ENCODE data around the gene KIF3C.
"Not testable (repeated sequence)": the region's sequence is repeated elsewhere in the genome, so short reads cannot be mapped to it uniquely, and the experiment has no call there.

Gene KIF3C

DNA sequence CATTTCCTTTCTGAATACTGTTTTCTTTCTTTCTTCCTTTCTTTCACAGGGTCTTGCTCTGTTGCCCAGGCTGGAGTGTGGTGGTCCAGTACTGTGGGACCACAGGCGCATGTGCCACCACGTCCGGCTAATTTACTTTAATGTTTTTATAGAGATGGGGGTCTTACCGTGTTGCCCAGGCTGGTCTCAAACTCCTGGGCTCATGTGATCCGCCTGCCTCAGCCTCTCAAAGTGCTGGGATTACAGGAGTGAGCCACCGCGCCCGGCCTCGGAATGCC lies 68.7 kb downstream of the KIF3C start:
- DNase-seq: not testable (repeated sequence)

DNA sequence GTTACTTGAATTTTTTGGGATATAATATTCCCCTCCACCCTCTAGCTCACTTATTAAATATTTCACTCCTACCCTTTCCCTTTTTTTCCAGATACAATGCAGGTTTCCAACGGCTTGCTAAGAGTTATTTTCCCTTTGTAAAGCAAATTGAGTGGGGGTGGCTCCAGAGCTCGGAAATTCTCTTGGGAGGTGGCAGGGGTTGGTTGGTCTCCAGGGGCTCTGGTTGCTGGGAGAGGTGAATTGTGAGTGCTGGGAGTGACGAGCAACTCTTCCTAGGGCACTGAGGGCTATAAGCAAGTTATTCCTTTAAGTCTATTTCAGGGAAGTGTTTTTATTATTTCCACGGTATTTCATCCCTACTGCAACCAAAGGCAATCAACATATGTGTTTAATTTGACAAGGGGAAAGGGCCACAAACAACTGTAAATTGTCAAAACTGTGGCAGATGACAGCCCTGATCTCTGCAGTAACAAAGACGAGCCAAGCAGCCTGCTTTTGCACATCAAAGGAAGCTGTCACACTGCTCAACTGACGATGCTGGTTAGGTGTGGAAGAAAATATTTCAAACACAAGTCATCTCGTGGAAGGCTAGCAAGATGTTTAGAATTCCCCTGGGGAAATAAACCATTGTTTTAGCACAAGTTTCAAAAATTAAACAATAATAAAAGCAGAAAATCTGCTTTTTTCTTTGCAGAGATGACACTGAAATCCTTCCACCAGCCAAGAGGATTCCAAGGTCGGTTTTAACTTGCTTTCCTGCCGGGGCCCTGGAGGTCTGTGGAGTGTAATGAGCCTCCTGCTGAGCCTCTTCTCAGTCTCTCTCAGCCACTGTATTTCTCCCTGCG lies 69.2 kb downstream of the KIF3C start:
- no peak for DNase-seq

DNA sequence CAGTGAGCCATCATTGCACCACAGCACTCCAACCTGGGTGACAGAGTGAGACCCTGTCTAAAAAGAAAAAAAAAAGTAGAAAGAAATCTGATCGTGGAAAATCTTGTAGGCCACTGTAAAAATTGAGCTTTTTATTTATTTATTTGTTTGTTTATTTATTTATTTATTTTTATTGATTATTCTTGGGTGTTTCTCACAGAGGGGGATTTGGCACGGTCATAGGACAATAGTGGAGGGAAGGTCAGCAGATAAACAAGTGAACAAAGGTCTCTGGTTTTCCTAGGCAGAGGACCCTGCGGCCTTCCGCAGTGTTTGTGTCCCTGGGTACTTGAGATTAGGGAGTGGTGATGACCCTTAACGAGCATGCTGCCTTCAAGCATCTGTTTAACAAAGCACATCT lies 72.7 kb downstream of the KIF3C start:
- not testable (repeated sequence) for DNase-seq

DNA sequence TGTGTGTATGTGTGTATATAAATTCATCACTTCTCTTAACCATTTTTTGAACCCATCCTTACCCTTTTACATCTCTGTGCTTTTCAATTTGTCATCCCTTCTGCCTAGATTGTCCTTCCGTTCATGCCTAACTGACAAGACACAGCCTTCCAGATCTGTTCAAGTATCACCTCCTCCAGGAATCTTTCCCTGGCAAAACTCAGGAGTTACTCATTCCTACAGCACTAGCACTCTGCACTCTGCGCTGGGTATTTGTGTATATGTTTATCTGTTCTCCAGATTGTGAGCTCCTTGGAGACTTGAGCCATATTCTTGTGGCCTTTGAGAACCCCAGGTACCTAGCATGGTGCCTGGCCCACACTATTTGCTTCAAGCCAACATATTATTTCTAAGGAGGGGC lies 77.2 kb downstream of the KIF3C start:
- DNase-seq: no peak

DNA sequence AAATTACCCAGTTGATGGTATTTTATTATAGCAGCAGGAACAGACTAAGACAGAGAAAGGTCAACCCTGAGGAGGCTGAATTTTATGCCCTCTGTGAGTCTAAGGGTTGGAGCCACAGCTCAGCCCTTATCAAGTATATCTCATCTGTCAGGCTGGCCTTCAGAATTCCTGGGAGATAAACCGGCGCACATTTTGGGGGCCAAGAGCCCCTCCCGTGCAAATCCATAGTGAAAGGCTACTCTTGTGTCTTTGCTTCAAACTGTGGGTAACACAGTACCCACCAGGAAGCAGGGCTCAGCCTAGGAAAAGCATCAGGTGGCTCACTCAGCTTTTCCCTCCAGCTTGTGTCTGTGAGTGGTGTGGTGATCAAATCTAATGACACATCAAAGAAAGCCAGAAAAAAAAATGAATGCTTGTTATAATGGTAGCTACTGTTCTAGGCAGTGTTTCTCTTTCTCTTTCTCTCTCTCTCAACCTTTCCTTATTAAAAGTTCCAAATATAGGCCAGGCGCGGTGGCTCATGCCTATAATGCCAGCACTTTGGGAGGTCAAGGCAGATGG lies 79.0 kb downstream of the KIF3C start:
- no peak for DNase-seq

DNA sequence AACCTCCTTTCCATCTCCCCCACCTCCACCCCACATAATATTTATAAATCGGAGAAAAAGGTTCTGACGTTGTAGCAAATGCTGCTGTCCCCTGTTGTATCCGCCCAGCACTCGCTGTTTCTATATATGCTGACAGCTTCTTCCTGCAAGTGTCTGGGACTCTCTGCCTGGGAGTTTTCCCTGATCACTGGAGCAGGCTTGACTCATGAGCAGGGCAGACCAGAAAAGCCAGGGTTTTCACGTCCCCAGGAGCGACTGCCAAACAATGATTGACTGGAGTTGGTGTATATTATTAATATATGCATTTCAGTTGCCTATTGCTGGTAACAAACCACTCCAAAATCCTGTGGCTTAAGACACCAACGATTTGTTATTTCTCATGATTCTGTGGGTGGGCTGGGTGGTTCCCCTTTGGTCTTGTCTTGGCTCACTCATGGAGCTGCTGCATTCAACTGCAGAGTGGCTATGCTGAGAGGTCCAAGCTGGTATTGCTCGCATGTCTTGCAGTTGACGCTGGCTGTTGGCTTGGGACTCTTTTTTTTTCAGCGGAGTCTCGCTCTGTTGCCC lies 82.8 kb downstream of the KIF3C start:
- no peak for DNase-seq

DNA sequence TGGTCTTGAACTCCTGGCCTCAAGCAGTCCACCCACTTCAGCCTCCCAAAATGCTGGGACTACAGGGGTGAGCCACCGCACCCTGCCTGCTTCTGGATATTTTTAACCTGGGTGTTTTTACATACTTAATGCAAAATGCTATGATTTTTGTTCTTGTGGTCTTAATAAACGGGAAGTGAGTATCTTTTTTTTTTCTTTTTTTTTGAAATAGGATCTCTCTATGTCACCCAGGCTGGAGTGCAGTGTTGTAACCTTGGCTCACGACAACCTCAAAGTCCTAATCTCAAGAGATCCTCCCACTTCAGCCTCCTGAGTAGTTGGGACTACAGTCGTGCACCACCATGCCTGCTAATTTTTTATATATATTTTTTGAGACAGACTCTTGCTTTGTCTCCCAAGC lies 84.8 kb downstream of the KIF3C start:
- no peak for DNase-seq

DNA sequence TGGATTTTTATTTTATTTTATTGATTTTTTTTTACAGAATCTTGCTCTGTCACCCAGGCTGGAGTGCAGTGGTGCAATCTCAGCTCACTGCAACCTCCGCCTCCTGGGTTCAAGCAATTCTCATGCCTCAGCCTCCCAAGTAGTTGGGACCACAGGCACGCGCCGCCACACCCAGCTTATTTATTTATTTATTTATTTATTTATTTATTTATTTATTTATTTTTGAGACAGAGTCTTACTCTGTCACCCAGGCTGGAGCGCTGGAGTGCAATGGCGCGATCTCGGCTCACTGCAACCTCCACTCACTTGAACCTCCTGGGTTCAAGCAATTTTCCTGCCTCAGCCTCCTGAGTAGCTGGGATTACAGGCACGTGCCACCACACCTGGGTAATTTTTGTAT lies 86.0 kb downstream of the KIF3C start:
- not testable (repeated sequence) for DNase-seq

DNA sequence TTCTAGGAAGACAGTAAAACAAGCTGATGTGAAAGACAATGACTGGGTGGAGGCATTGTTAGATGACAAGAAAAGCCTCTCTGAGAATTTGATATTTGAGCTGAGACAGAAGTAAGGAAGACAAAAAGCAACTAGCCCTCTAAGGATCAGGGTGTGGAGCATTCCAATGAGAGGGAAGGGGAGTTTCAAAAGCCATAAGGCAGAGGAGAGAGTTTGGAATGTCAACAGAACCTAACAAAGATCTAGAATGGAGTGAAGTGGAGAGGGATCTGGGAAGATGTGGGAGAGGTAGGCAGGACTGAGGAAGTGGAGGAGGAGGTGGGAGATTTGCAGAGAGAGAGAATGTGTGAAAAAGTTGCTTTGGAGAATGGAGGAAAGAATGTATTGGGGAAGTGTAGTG lies 86.7 kb downstream of the KIF3C start:
- DNase-seq: no peak

DNA sequence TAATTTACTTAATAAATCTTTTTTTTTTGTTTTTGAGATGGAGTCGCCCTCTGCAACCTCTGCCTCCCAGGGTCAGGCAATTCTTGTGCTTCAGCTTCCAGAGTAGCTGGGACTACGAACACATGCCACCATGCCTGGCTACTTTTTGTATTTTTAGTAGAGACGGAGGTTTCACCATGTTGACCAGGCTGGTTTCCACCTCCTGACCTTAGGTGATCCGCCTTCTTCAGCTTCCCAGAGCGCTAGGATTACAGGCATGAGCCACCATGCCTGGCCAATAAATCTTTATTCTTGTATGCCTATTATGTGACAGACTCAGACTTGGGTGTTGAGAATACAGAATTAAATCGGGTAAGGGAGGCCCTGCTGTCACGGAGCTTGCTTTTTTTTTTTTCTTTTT lies 87.3 kb downstream of the KIF3C start:
- no peak for DNase-seq

DNA sequence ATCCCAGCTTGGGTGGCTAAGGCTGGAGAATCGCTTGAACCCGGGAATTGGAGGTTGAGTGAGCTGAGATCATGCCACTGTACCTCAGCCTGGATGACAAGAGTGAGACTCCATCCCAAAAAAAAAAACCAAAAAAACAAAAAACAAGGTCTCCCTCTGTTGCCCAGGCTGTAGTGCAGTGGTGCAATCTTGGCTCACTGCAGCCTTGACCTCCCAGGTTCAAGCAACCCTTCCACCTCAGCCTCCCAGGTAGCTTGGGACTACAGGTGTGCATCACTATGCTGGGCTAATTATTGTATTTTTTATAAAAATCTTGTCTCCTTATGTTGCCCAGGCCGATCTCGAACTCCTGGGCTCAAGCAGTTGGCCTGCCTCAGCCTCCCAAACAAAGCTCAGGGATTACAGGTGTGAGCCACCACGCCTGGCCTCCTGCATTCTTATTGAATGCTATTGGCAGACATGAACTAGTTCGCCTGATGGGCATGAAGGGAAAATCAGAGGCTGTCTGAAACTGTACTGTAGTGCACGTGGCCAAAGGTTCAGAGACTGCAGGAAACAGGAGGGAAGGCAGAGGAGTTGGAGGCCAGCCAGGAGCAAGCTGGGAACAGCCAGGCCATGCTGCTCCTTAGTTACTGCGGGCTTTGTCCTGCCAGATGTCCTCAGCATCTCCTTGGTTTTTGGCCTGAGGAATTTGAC lies 88.0 kb downstream of the KIF3C start:
- no peak for DNase-seq

DNA sequence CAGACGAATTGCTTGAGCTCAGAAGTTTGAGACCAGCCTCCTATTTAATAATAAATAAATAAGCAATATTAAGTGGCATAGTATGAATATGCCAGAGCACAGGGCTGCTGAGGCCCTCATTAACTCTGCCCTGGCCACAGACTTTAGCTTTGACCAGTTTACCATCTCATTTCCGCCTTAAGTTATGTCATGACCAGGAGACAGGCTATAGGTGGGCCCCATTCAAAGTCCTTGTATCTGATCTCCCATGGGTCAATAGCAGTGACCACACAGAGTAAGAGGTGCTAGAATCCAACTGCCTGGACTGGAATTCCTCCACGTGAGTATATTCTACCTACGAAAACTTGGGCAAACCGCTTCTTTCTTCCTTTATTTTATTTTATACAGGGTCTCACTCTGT lies 90.6 kb downstream of the KIF3C start:
- DNase-seq: no peak

DNA sequence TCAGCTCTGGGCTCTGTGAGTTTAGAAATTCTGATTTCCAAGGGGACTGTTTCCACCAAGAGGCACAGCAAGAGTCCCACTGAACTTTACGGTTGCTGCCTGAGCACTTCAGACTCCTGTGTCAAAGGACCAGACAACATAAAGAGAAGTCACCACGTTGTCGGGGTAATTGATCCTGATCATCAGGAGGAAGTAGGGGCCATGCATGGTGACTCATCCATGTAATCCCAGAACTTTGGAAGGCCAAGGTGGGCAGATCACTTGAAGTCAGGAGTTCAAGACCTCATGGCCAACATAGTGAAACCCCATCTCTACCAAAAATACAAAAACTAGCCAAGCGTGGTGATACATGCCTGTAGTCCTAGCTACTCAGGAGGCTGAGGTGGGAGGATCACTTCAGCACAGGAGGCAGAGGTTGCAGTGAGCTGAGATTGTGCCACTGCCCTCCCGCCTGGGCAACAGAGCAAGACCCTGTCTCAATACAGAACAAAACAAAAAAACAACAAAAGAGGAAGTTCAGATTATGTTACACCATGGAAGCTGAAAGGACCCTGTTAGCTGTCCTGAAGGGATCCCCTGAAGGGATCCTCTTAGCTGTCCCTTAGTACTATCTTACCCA lies 94.6 kb downstream of the KIF3C start:
- no peak for DNase-seq

DNA sequence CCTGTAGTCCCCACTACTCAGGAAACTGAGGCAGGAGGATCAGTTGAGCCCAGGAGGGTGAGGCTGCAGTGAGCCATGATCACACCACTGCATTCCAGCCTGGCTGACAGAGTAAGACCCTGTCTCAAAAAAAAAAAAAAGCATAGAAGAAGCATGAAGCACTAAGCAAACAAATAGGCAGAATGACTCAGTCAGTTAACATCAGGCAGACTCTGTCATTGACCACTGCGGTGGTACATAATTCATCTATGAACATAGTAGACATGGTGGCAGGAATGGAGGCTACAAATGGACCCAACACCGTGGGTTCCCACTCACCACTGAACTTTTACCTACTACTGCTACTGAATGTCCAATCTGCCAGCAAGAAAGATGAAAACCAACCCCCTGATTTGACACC lies 96.4 kb downstream of the KIF3C start:
- no peak for DNase-seq

DNA sequence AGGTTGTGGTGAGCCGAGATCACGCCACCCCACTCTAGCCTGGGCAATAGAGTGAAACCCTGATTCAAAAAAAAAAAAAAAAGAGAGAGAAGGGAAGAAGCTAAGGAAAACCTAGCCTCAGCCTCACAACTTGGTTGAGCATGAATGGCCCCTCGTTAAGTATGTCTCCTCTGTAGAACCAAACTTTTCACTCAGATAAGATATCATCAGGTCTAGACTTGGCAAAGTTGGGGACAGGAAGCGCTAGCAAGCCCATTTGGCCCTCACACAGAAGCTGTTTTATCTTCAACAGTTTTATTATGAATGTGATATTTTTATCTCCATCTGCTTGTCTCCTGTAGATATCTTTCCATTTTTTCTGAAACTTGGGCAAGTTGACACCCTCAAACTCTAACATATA lies 100.5 kb downstream of the KIF3C start:
- no peak for DNase-seq

DNA sequence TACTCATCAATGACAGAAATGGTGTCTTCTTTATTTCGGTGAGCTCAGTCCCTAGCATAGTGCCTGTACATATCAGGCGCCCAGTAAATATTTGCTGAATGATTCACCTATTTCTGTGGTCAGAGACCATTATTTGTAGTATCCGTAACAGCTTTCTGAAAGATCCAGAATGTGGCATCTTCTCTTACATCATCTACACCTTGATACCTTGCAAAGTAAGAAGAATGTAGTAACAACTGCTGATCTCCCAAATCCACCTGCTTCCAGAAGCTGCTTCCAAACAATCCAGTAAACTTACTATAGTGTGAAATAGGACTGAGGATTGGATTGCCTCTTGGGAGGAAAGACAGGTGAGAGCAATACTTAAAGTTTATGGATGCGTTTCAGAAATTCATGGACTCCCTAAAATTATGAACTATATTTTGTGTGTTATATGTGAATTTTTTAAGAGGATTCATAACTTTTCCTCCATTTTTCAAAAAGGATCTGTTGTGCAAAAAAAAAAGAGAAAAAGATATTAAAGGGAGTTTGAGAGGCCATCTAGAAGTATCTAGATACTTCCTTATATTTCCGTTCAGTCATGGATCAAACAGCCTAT lies 103.1 kb downstream of the KIF3C start:
- DNase-seq: no peak

DNA sequence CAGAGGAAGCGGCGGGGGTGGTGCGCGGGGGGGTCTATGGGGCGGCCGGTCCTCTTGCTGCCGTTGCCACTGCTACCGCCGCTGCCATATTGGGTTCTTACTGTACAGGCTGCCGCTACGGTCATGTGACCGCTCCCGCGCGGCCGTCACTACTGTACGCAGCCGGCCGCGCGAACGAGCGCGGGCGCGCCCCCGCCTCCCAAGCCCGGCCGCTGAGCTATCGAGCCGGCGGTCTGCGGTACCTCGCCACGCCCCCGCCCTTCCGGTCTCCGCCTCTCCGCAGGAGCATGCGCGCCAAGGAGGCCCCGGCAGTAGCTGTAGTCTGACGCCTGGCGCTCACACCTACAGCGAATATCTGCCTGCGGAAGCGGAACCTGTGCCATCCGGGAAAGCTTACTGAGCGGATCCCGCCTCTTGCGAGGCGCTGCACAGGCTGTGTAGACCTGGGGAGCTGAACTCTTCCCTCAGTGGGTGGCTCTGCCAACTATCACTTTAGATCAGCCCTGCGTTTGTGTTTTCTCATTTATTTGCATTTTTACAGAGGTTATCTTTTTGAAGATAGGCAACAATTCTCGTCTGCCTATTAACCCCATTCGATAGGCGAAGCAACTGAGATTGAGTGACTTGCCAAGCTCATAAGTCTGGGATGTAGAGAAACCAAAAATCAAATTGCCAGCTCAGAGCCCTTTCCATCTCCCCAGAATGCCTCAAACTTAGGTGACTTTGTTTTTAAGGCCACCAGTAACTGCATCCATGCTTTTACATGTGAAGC lies 103.8 kb downstream of the KIF3C start, which contains the start of gene ASXL2:
Gene ASXL2, minus strand, starts transcription at position 127 of the 772 bp plus-strand sequence. CDS start 265 bp downstream, outside the sequence.
- DNase-seq: peak; percentile 95

DNA sequence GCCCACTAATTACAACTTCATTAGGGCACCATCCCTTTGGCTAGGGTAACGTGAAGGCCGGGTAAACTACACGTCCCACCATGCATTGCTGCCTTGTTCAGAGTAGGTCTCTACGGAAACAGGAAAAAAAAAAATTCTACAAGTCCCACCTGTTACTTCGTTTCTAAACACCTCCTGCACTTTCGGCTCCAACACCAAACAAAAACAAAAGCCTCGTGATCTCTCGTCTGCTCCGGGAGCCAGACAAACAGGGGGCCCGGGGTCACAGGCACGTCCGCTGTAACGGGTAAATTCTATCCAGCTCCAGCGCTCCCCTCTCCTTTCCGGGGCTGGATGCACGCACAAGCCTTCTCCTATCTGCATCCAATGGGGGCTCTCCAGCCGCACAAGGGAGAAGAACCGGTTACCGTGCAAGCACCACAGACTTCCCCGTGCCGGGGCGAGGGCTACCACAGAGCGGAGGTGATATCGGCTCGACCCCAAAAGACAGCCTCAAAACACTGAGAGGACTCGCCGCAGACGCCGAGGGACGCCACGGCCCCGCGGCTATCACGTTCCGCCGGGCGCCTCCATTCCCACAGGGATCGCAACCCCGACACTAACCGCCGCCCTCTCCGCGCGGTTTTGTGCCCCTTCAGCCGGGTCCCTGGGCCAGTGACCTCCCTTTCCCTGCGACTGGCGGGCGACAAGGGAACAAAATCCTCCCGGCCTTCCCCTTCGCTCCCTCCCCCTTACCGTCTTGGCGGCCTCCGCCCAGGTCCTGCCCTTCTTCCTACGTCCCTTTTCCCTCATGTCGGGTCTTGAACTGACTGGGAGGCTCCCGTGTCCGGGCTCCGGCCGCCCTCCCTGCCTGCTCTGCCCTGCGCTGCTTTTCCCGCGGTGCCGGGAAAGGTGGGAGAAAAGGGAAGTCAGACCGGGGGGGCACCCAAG lies 104.6 kb downstream of the KIF3C start:
- DNase-seq: peak; percentile 26

All from NCI-H2081 treated with DMSO at 0.1 percent for 48 hours (cell line).